ENCODE results near the gene SEMA3D. TPM values are rescaled to one million over a fixed set of nuclear protein-coding genes. Genes with fewer than 3 reads are reported as not detected.

Gene SEMA3D
- total RNA-seq, 1 donor = 3.0 TPM

- DNase-seq (ENCODE audit: low read depth) = no peak
- no peak for TF ChIP-seq CTCF (IDR thresholded peaks at IDR 0.05; ENCODE audit: insufficient read depth, low read depth, low read length)
- H3K4me3 ChIP-seq (ENCODE audit: low read depth, low read length) = no peak overlapping the region
Measured at GRCh38 chr7:85055196-85055595, 131.7 kb downstream of the SEMA3D start.

- no peak for DNase-seq (ENCODE audit: low read depth)
Measured at GRCh38 chr7:85054306-85054705, 132.6 kb downstream of the SEMA3D start.

GRCh38 chr7:85052894-85053293 is 134.0 kb downstream of the SEMA3D start:
- DNase-seq (ENCODE audit: low read depth) = no peak
- no peak for TF ChIP-seq CTCF (IDR thresholded peaks at IDR 0.05; ENCODE audit: insufficient read depth, low read depth, low read length)
- H3K4me3 ChIP-seq (ENCODE audit: low read depth, low read length) = no peak overlapping the region

More at GRCh38 chr7:85054306-85054705, 132.6 kb downstream of the SEMA3D start:
- H3K4me3 ChIP-seq (ENCODE audit: low read depth, low read length) = no peak overlapping the region
- TF ChIP-seq CTCF (IDR thresholded peaks at IDR 0.05; ENCODE audit: insufficient read depth, low read depth, low read length) = no peak

GRCh38 chr7:85052056-85052737 is 134.7 kb downstream of the SEMA3D start:
- DNase-seq (ENCODE audit: low read depth) = no peak
- TF ChIP-seq CTCF (IDR thresholded peaks at IDR 0.05; ENCODE audit: insufficient read depth, low read depth, low read length) = no peak
- H3K4me3 ChIP-seq (ENCODE audit: low read depth, low read length) = no peak overlapping the region

GRCh38 chr7:85046534-85046933 is 140.3 kb downstream of the SEMA3D start:
- no peak for DNase-seq (ENCODE audit: low read depth)
- TF ChIP-seq CTCF (IDR thresholded peaks at IDR 0.05; ENCODE audit: insufficient read depth, low read depth, low read length) = no peak
- H3K4me3 ChIP-seq (ENCODE audit: low read depth, low read length) = no peak overlapping the region

- H3K4me3 ChIP-seq (ENCODE audit: low read depth, low read length) = no peak overlapping the region
- peak; percentile 79 for TF ChIP-seq CTCF (IDR thresholded peaks at IDR 0.05; ENCODE audit: insufficient read depth, low read depth, low read length)
- DNase-seq (ENCODE audit: low read depth) = peak; percentile 70
Measured at GRCh38 chr7:85041605-85042216, 145.1 kb downstream of the SEMA3D start.
